CD4-positive, alpha-beta T cell treated with Interleukin-1 beta for 1 hour (primary cell): ENCODE measurements around the gene RXRA.
A peak's percentile ranks its signal among the peaks of the same experiment; 100 is the strongest.

Source experiments
- DNase-seq, 2 donors: peaks; one replicate each; pipeline ENCODE4 v3.0.0-alpha.2; 2020 to 2022

RXRA gene

DNA sequence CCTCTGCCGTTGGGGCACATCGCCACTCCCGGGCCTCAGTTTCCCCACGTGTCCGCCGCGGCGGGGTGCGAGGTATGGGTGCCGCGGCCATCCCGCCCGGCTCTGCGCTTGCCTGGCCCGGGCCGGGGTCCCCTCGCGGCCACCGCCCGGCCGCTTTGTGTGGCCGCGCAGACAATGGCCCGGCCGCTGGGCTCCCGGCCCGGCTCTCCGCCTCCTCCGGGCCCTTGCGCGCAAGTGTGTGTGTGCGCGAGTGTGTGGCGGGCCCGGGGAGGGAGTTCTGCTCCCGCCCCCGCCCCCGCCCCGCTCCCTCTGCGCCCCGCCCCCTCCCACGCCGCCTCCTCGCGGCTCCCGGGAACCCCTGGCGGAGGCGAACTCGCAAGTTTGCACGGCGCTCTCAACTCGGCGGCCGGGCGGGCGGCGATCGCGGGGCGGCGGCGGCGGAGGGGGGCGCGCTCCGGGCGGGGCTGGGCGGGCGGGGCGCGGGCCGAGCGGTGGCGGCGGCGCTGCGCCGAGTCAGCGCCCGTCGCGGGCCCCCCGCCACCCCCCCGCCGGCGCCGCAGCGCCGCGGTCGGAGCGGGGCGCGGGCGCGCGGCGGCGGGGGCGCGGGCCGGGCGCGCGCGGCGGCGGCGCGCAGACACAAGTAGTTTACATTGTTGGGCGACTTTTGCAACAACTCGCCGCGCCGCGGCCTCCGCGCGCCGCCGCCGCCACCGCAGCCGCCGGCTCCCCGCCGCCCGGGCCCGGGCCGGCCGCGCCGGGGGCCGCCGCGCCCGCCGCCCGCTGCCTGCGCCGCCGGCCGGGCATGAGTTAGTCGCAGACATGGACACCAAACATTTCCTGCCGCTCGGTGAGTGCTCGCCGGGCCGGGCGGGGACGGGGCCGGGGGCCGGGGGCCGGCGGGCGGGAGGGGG, at the start of gene RXRA:
TSS of gene RXRA (plus strand) at position 643 of the 911 bp plus-strand sequence. CDS start at position 820, 177 bp downstream.
- peak; percentile 80 for DNase-seq

DNA sequence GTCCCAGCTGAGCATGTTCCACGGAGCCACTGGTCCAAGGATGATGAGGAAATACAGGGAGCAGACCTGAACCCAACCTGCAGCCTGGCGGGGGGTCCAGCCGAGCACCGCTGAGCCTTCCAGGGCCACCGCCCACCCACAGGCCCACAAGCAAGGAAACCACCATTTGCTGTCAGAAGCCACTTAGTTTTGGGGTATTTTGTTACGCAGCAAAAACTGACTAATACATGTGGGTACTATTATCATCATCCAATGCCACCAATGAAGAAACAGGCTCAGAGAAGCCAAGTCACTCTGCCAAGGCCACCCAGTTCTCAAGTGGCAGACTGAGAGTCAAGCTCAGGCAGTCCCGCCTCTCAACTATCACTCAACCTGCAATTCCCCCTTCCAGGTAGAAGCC, 48.0 kb upstream of the RXRA start:
- no peak for DNase-seq

DNA sequence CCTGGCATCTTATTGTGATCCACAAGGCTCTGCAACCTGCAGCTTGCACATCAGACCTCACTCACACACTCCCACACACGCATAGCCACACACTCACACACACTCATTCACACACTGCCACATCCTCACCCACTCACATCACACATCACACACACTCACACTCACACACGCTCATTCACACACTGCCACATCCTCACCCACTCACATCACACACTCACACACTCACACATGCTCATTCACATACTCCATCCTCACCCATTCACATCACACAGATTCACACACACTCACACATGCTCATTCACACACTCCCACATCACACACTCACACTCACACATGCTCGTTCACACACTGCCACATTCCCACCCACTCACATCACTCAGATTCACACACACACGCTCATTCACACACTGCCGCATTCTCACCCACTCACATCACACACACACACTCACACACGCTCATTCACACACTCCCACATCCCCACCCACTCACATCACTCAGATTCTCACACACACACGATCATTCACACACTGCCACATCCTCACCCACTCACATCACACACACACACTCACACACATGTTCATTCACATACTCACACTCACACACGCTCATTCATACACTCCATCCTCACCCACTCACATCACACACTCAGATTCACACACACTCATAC, 47.1 kb upstream of the RXRA start:
- no peak for DNase-seq

DNA sequence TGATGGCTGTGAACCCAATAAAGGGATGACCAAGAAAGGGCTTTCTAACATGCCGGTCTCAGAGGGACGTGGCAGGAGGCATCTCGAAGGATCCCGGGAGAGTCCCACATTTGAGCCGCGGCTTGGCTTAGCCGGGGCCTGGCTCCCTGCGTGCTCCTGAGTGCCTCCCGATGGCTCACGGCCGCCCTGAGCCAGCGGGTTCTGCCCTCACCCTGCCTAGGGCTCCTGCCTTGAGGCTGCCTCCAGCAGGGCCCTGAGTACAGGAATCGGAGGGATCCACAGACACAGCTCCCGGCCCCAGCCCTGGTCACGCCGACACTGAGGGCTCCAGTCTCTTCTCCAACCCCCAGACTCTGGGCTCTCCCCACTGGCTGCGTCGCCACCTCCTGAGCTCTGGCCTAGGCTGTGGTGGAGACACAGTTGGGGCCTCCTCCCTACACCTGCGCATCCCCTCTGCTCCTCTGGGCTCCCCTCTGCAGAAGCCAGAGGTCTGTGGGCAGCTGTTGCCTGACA, 44.1 kb upstream of the RXRA start:
- DNase-seq = no peak

DNA sequence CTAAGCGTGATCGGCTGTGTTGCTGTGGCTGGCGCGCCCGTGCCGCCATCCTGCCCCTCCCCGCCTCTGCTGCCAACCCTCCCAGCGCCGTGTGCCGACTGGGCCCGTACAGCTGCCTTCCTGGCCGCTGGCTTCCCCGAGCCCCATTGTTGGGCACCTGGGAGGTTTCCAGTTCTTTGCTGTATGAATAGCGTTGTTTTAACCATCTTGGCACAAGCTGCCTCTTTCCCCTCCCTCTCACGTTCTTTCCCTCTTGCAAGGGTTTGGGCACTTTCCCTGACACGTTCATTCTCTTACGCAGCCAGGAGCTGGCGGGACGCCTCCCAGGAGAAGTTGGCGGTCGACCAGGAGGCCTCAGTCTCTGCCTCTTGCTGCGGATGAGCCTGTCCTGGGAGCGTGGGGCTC, 43.1 kb upstream of the RXRA start:
- no peak for DNase-seq

DNA sequence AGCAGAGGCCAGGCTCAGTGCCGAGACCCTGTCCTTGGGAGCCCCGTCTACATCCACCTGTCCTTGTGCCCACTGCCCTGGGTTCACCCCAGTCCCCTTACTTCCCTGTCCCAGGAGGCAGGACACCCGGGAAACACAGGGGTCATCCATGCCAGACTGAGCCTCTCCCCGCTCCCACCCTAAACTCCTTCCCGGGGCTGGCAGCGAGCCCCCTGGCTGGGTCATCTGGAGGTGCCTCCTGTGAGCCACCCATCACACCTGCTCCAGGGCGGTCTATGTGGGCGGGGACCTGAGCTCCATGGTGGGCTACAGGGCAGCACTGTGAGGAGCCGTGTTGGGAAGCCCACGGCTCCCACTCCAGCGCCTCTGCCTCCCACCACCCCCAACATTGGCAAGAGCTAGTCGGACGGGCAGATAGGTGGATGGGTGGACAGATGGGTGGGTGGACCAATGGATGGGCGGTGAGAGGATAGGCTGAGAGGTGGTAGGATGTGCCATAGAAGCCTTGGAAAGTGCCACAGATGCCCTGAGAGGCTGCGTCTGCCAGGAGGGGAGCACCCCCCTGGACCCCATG, 42.5 kb upstream of the RXRA start:
- DNase-seq = no peak

DNA sequence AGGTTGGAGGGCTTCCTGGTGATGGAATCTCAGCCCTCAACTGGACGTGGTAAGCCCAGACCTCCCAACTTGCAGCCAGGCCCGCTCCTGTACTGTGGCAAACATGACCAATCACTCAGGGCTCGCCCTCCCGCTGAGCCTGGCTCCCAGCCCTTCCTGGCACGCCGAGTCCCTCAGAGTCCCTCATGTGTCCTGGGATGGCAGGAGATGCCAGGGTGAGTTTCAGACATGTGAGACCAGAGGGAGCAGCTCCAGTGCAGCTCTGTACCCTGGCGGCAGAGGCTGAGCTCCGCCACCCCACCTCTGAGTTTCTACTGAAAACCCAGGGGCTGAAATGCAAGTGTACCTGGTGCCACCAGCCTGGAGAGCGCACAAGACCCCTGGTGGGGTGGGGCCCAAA, 42.0 kb upstream of the RXRA start:
- no peak for DNase-seq

DNA sequence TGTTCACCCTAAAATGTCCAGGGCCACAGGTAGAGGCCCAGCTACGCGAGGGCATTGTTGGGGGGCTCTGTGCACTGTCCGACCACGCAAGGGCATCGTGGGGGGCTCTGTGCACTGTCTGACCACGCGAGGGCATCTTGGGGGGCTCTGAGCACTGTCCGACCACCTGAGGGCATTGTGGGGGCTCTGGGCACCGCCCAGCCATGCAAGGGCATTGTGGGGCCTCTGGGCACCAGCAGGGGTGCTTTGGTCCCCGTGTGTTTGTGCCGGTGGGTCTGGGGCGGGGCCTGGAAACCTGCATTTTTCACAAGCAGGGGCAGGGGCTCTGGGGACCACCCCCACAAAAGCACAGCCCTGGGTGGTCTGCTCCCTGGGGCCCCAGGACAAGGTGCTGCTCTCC, 41.5 kb upstream of the RXRA start:
- DNase-seq = no peak

DNA sequence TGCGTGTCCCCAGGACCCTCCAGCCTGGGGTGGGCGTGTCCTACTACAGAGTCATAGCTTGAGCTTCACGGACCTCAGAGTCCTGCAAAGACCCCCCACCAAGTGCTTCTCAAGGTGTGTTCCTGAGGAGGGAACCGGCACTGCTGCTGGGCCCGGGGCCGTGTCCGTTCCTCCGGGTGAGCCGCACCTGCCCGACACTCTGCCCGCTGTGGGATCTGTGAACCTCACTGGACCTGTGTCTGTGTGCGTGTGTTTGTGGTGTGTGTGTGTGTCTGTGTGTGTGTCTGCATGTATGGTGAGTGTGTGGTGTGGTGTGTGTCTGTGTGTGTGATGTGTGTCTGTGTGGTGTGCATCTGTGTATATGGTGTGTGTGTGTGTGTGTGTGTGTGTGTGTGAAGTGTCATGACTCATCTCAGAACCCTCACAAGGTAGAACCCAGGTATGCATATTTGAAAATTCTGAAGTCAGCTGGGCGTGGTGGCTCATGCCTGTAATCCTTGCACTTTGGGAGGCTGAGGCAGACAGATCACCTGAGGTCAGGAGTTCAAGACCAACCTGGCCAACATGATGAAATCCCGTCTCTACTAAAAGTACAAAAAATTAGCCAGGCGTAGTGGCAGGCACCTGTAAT, 40.9 kb upstream of the RXRA start:
- DNase-seq = no peak

DNA sequence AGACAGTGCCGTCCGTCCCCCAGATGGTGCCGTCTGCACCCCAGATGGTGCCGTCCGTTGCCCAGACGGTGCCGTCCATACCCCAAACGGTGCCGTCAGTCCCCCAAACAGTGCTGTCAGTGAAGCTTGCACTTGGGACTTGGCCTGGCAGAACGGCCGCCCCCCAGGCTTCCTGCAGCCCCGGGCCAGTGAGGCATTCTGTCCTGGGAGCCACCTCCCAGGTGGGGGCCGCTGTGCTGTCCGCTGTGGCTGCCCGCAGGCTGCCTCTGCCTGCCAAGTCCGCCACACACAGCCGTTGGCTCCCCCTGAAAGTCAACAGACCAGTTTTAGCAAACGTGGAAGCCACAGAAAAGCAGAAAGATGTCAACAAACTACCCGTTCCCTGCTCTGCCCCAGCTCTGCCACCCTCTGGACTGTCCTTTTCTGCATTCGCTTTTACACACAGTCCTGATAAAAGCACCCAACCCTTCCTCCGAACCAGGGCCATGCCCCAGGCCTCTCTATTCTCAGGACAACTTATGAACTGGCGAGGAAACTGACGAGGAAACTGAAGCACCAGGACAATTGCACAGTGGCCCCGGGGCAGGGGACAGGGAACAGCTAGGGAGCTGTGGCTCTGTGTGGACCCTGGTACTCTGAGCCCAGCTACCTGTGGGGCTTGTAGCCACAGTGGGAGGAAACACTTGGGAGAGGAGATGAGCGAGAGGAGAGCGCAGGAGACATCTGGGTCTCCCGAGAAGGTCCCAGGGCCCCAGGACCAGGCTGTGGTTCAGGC, 39.6 kb upstream of the RXRA start:
- DNase-seq = no peak

DNA sequence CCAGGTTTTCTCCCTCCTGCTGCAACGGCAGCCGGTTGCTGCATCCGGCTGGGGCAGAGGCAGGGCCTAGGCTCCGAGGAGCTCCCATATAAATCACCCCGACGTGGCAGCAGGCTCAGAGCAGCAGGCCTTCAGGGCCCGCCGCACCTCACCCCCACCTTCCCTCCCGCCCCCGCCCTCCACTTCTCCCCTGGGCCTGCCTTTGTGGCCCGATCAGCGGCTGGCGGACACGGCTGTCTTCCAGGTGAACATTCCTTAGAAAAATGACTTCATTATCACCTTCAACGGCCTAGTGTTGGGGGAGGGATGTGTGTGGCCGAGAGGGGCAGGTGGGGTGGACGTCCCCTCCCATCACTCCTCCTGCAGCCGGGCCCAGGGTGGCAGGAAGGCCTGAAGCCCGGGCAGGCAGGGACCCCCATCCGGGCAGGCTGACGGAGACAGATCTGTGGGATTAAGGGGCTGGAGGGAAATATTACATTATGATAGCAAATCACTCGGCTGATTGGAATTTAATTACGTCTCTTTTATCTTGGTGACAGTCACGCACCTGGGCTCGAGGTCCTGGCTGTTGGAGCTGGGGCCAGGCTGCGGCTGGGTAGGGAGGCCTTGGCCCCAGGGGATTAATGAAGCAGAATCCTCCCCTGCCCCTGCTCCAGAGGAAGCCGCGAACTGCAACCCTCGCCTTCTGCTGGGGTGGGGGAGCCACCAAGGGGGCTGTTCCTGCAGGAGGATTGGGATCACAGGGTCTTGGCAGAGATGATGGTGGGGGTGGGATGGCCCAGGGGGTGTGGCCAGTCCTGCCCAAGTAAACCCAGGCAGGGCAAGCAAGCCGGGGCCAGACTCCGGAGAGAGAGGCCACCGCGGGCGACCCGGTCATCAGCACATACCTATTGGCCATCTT, 38.4 kb upstream of the RXRA start:
- DNase-seq = no peak

DNA sequence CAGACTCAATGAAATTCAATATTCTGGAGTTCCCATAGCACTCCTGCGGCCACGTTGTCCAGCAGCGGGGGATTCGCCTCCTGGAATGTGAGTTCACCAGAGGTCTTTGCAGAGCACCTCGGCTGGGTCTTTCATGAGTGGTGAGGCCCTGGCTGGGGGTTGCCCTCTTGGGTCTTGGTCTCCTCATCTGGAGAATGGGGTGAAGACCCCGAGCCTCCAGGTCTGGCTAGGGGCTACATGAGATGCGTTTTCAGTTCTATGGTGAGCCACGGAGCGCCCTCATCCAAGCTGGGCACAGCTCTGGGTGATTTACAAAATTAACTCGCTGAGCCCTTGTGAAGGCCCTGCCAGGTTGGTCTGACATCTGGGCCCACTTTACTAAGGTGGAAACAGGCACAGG, 37.5 kb upstream of the RXRA start:
- DNase-seq = no peak

DNA sequence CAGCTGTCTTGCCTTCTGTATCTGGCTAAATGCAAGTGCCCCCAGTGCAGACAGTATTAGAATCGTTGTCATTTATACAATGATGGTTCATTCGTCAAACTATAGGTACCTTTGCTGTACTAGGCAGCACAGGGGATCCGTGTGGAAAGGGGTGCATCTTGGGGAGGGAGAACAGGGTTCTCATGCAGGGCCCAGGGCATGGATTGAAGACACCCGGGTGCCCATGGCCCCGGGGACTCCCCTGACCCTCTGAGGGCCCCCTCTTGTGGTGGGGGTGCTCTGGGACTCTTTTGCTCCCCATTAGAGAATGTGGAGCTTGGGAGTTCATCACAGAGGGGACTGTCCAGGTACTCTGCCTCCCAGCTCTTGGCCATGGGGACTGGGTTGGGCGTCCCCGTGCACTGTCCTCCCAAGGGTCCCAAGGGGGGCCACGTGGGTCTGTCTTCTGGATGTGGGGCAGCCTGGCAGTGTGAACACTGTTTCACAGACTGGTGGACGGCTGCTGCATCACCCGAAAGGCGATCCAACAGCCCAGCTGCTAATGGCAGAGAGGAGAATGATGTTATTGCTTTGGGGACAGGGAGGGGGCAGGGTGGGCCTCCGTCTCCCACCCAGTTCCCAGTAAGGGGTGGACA, 36.9 kb upstream of the RXRA start:
- no peak for DNase-seq

DNA sequence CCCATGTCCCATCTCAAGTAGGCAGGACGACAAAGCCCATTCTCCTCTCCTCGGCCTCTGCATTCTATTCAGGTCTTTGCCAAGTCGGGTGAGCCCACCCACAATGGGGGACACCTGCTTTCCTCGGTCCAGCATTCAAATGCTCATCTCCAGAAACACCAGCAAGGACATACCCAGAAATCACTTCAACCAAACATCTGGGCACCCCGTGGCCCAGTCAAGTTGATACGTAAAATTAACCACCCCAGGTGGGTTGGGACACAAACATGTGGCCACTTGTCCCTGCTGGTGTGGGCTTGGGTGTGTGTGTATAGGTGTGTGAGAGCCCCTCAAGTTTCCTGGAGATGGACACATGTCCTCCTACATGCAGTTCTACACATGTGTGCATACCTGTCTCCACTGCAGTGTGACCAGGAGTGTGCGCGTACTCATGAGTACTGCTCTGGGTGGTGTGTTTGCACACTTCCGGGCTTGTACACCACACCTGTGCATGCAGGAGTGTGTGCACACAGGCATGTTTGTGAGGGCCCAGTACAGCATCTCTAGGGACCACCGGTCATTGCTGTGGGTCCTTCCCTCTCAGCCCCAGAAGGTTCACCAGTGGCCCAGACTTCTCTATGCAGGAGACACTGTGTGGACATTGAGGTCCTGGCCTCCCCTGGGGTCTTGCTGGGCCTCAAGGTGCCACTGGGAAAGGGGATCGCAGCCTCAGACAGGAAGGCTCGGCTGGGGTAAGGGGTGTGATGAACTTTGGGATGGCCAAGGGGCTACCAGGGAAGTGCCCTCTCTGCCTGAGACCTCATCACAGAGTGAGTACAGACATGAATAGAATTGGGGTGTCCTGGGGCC, 35.4 kb upstream of the RXRA start:
- DNase-seq = no peak

DNA sequence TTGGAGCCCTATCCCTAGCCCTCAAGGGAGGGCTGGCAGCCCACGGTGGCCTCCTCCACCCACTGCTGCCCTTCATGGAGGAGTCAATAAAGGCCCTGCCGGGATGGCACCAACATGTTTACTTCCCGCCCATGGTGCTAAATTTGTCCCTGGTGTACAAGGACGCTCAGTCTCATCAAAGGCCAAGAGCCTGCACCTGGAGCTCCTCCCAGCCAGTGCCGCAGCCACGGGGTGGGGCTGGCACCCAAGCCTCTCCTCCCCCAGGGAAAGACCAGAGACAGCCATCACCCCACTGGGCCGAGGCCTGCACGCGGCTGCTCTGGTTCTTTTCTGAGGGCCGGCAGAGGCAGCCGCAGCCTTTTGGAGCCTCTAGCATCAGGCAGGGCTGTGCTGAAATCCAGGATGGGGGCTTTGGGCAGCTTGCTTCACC, 34.8 kb upstream of the RXRA start:
- no peak for DNase-seq

DNA sequence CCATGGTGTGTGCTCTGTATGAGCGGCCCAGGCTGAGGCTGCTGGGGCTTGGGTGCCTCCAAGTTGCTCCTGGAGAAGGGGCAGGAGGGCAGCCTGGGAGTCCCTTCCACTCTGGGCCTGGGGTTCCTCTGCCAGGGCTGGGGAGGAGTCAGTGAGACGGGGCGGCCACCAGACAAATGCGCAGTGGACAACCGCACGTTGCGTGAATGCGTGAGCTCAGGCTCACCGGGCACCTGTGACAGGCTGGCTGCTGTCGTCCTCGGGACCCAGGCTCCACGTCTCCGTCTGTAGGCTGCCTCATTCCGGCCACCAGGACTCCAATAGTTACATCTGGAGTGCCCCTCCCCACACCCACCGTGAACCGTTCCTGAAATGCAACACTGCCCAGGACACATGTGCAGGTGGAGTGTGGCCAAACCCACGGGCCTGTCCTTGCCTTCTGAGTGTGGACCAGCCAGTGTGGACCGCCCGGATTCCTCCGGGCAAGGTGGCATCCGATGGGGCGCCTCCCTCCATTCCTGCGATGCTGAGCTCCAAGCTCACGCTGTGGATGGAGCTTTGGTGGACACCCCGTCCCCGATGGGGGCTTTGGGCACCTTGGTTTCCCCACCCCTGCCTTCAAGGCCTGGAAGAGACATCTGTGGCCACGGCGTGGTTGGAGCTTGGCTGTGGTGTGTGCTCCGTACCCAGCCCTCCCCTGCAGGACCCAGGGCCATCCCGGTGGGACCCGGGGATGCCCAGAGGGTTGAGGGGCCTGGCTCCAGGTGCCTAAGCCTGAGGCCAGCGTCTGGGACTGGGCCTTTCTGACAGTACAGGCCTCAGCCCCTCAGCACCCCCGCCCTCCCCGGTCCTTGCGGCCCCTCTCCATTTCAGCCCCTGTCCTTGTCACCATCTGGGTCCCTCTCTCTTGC, 34.0 kb upstream of the RXRA start:
- no peak for DNase-seq

DNA sequence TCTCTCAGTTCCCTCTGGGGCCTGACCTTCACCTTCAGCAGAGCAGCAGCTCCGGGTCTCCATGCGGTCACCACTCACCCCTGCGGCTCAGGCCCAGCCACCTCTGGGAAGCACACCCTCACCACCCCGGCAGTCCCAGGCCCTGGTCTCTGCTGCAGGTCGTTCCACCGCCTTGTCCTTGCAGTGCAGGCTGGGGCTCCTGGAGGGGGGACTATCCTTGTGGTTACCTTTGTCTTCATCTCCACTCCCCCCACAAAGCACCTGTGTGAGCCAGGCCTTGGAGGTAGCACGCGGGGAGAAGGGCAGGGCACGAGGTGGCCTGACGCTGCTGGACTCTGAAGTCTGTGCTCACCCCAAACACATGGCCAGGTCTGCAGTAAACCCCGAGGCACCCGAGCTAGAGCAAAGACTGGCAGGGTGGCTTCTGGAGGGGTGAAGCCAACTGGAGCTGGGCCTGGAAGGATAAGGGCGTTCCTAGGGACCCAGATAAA, 33.2 kb upstream of the RXRA start:
- DNase-seq = no peak

DNA sequence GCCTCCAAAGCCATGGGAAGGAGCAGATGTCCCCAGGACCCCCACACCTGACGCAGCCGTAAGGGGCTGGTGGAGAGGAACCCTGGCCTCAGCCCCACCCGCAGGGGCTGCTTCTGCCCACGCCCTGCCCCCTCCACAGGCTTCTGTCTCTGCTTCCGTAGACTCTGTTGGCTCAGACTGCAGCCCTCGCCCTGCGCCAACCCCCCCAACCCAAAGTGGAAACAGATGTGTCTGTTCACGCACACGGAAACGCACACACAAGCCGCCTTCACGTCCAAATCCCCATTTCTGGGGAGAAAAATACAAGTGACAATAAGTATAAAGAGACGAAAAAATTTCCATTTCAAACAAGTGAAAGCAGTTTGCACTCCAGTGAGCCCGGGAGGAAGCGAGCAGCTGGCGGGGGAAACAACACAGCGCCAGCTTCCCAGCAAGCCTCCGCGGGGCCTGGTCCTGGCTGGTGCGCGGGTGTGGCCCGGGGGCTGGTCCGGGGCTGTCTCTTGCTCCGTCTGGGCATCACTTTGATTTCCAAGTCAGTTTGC, 32.6 kb upstream of the RXRA start:
- DNase-seq = no peak
